MCF 10A (cell line): Measurements from ENCODE around the gene PLEKHM1. TPM values are rescaled to one million over a fixed set of nuclear protein-coding genes. Genes with fewer than 3 reads are reported as not detected.

Experiments used
- BruUV-seq: library from RNA; stranded (reverse); fragments of 400-500 nt; replicated peaks from 2 replicates; lab custom pipeline; 2021; lab: Mats Ljungman, UMichigan
- CTCF ChIA-PET: fragments of 300-600 bp; sonication (Branson Sonifier 250); formaldehyde crosslinking; extraction: SDS; loops from one replicate; lab custom pipeline; 2021; ENCODE audit warnings: antibody characterized with exemption, inconsistent platforms; lab: Yijun Ruan, JAX
- POLR2A ChIA-PET: fragments of 300-600, 350-650 bp; sonication (Branson Sonifier 250); formaldehyde crosslinking; extraction: SDS; loops from one replicate; lab custom pipeline; 2020; ENCODE audit warnings: antibody characterized with exemption, inconsistent platforms; lab: Yijun Ruan, JAX
- DNase-seq: peaks from one replicate; pipeline ENCODE4 v3.0.0-alpha.2; 2018; ENCODE audit not compliant: unreplicated experiment
- H3K27ac Mint-ChIP-seq: one replicate; pipeline ENCODE4 v1.8.0; 2022; ENCODE audit warnings: mild to moderate bottlenecking, low read depth, mixed read lengths; ENCODE audit not compliant: unreplicated experiment
- H3K27me3 Mint-ChIP-seq: one replicate; pipeline ENCODE4 v1.8.0; 2022; ENCODE audit warnings: mixed read lengths; ENCODE audit not compliant: insufficient read depth, unreplicated experiment
- H3K36me3 Mint-ChIP-seq: one replicate; pipeline ENCODE4 v1.8.0; 2022; ENCODE audit warnings: mild to moderate bottlenecking, moderate library complexity, mixed read lengths; ENCODE audit not compliant: insufficient read depth, unreplicated experiment
- H3K4me1 Mint-ChIP-seq: one replicate; pipeline ENCODE4 v1.8.0; 2022; ENCODE audit warnings: mixed read lengths; ENCODE audit not compliant: insufficient read depth, unreplicated experiment
- H3K4me3 Mint-ChIP-seq: one replicate; pipeline ENCODE4 v1.8.0; 2022; ENCODE audit warnings: mild to moderate bottlenecking, moderate library complexity, mixed read lengths; ENCODE audit not compliant: unreplicated experiment
- H3K9me3 Mint-ChIP-seq: one replicate; pipeline ENCODE4 v1.8.0; 2022; ENCODE audit warnings: mixed read lengths; ENCODE audit not compliant: unreplicated experiment
- CTCF ChIP-seq: fragments of 200-600 bp; IDR thresholded peaks from one replicate; pipeline ENCODE4 v1.8.0; 2022; ENCODE audit warnings: antibody characterized with exemption, mild to moderate bottlenecking; ENCODE audit not compliant: unreplicated experiment
- intact Hi-C: fragments of 100-400 bp; cut with micrococcal nuclease; formaldehyde crosslinking; loops from 2 replicates; pipeline ENCODE4 v1.14.1; 2022
- total RNA-seq: library from RNA; stranded (reverse); gene quantifications from 2 replicates; pipeline ENCODE4 v1.2.3, GENCODE V29; 2022

PLEKHM1 gene
- total RNA-seq, 1 experiment from 2014 or later, result 53.4 TPM

GRCh38 chr17:45411348-45412105 lies 79.0 kb downstream of the PLEKHM1 start:
- no peak for TF ChIP-seq CTCF
- Mint-ChIP-seq H3K27me3 (no peaks in the 10 kb centered on the region), H3K36me3 (peaks cover 29% of the 10 kb centered on the region), H3K9me3 (no peaks in the 10 kb centered on the region), H3K27ac (peak overlapping the region; percentile 65), H3K4me1 (peaks cover 23% of the 10 kb centered on the region), H3K4me3 (no peak overlapping the region)
- no TSS peak for BruUV-seq
- no peak for DNase-seq
- CTCF ChIA-PET, result interaction anchor here (1.0 to 1.3 kb wide), 2 partner anchors 140 to 276 kb away, joined by 3 to 5 read pairs; partner anchors contain the start of gene ACBD4
- POLR2A ChIA-PET, result interaction anchor here (1.5 kb wide), 1 partner anchor 11 kb away, joined by 4 read pairs; no protein-coding TSS in a partner anchor
- intact Hi-C loops, result no loop called here

- peaks cover 19% of the 10 kb centered on the region for H3K4me1 Mint-ChIP-seq
- ChIA-PET POLR2A (no interaction called here), CTCF (interaction anchor here (1.3 to 1.4 kb wide), 2 partner anchors 16 to 139 kb away, joined by 3 to 6 read pairs; no protein-coding TSS in a partner anchor)
- TF ChIP-seq CTCF, result no peak
- no TSS peak for BruUV-seq
- intact Hi-C loops, result no loop called here
- H3K9me3 Mint-ChIP-seq, result no peaks in the 10 kb centered on the region
- H3K4me3 Mint-ChIP-seq, result no peak overlapping the region
- peaks cover 28% of the 10 kb centered on the region for H3K36me3 Mint-ChIP-seq
- H3K27ac Mint-ChIP-seq, result peak overlapping the region; percentile 7
- H3K27me3 Mint-ChIP-seq, result no peaks in the 10 kb centered on the region
- no peak for DNase-seq
Measured at GRCh38 chr17:45410144-45411091, 80.1 kb downstream of the PLEKHM1 start.

- Mint-ChIP-seq H3K27ac (no peak overlapping the region), H3K4me3 (no peak overlapping the region), H3K9me3 (no peaks in the 10 kb centered on the region), H3K4me1 (peaks cover 14% of the 10 kb centered on the region), H3K36me3 (peaks cover 24% of the 10 kb centered on the region), H3K27me3 (no peaks in the 10 kb centered on the region)
- intact Hi-C loops, result no loop called here
- DNase-seq, result no peak
- ChIA-PET POLR2A (no interaction called here), CTCF (interaction anchor here (1.4 kb wide), 1 partner anchor 15 kb away, joined by 6 read pairs; no protein-coding TSS in a partner anchor)
- no peak for TF ChIP-seq CTCF
- no TSS peak for BruUV-seq
Measured at GRCh38 chr17:45409659-45410076, 80.9 kb downstream of the PLEKHM1 start.
